ENCODE data around the gene SNAP47.

DNA sequence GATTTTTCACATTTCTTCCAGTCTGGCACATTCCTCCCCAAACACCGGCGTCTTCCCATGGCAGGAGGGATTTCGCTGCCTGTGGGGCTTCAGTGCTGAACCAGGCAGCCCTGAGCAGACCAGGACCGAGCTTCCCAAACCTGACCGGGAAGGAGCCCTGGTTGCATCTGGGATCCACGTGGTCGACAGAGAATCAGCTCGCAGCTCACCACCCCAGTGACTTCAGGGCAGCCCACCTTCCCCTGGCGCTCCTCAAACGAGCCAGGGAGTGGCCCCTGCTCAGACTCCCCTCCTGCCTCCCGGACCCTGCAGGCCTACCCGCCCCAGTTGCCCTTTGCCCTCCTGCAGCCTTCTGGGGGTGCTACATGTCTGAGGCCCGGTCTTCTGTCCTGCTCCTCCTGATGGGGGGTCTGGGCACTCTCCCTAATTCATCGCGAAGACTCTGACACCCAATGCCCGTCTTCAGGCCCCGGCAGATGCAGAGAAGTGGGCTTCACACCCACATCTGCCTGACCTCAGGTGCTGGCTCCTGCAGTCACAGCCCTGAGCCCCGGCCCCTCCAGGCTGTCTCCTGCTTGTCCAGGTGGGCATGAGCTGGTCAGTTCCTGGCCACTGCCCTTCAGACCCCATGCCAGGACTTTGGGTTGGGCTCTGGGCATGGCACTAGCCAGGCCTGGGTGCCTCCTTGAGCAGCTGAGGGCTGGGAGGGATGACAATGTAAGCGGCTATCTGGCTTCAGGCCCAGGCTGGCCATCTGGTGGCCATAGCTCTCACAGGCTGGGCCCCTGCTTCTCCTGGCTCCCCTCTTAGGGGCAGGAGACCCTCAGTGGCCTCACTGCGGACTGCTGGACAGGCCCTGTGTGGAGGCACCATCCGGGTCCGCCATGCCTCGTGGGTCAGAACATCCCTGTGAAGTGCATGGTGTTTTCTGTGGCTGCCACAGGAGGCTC, 54.1 kb downstream of the SNAP47 start:
- TF ChIP-seq CSDC2 (CRISPR knock-in tag; IDR thresholded peaks at IDR 0.05) = no peak
- TF ChIP-seq, protein P1, sequence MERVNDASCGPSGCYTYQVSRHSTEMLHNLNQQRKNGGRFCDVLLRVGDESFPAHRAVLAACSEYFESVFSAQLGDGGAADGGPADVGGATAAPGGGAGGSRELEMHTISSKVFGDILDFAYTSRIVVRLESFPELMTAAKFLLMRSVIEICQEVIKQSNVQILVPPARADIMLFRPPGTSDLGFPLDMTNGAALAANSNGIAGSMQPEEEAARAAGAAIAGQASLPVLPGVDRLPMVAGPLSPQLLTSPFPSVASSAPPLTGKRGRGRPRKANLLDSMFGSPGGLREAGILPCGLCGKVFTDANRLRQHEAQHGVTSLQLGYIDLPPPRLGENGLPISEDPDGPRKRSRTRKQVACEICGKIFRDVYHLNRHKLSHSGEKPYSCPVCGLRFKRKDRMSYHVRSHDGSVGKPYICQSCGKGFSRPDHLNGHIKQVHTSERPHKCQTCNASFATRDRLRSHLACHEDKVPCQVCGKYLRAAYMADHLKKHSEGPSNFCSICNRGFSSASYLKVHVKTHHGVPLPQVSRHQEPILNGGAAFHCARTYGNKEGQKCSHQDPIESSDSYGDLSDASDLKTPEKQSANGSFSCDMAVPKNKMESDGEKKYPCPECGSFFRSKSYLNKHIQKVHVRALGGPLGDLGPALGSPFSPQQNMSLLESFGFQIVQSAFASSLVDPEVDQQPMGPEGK (CRISPR knock-in tag; IDR thresholded peaks at IDR 0.05; ENCODE audit: borderline replicate concordance) = no peak
- TF ChIP-seq, protein P2, sequence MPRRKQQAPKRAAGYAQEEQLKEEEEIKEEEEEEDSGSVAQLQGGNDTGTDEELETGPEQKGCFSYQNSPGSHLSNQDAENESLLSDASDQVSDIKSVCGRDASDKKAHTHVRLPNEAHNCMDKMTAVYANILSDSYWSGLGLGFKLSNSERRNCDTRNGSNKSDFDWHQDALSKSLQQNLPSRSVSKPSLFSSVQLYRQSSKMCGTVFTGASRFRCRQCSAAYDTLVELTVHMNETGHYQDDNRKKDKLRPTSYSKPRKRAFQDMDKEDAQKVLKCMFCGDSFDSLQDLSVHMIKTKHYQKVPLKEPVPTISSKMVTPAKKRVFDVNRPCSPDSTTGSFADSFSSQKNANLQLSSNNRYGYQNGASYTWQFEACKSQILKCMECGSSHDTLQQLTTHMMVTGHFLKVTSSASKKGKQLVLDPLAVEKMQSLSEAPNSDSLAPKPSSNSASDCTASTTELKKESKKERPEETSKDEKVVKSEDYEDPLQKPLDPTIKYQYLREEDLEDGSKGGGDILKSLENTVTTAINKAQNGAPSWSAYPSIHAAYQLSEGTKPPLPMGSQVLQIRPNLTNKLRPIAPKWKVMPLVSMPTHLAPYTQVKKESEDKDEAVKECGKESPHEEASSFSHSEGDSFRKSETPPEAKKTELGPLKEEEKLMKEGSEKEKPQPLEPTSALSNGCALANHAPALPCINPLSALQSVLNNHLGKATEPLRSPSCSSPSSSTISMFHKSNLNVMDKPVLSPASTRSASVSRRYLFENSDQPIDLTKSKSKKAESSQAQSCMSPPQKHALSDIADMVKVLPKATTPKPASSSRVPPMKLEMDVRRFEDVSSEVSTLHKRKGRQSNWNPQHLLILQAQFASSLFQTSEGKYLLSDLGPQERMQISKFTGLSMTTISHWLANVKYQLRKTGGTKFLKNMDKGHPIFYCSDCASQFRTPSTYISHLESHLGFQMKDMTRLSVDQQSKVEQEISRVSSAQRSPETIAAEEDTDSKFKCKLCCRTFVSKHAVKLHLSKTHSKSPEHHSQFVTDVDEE (CRISPR knock-in tag; IDR thresholded peaks at IDR 0.05) = no peak
- no peak for TF ChIP-seq RARB (CRISPR knock-in tag; IDR thresholded peaks at IDR 0.05)
- TF ChIP-seq ARNTL (CRISPR knock-in tag; IDR thresholded peaks at IDR 0.05; ENCODE audit: borderline replicate concordance, low read depth) = no peak
- no peak for TF ChIP-seq ZFP30 (CRISPR knock-in tag; IDR thresholded peaks at IDR 0.05)
- no peak for TF ChIP-seq TCF4 (CRISPR knock-in tag; IDR thresholded peaks at IDR 0.05; ENCODE audit: borderline replicate concordance)
- TF ChIP-seq, protein P3, sequence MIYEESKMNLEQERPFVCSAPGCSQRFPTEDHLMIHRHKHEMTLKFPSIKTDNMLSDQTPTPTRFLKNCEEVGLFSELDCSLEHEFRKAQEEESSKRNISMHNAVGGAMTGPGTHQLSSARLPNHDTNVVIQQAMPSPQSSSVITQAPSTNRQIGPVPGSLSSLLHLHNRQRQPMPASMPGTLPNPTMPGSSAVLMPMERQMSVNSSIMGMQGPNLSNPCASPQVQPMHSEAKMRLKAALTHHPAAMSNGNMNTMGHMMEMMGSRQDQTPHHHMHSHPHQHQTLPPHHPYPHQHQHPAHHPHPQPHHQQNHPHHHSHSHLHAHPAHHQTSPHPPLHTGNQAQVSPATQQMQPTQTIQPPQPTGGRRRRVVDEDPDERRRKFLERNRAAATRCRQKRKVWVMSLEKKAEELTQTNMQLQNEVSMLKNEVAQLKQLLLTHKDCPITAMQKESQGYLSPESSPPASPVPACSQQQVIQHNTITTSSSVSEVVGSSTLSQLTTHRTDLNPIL (CRISPR knock-in tag; IDR thresholded peaks at IDR 0.05; ENCODE audit: low read depth) = no peak
- no peak for TF ChIP-seq ESRRG (CRISPR knock-in tag; IDR thresholded peaks at IDR 0.05)

Measured in SK-N-SH treated with all-trans-retinoic acid at 6 μM for 48 hours (cell line).